IMR-90 (cell line): ENCODE results near the gene PRPS2.

Source experiments
- CHD1 ChIP-seq: IDR thresholded peaks from 2 replicates; pipeline ENCODE4 v1.6.1; 2012; ENCODE audit warnings: low read depth, low read length, improper control_type of control experiment
- FOS ChIP-seq: fragments of 150-350 bp; IDR thresholded peaks from 2 replicates; pipeline ENCODE4 v1.6.1; 2016; ENCODE audit warnings: low read depth, low read length
- MAFK ChIP-seq: IDR thresholded peaks from 2 replicates; pipeline ENCODE4 v1.6.1; 2012; ENCODE audit warnings: low read depth, low read length, improper control_type of control experiment
- MAZ ChIP-seq: IDR thresholded peaks from 2 replicates; pipeline ENCODE4 v1.6.1; 2012; ENCODE audit warnings: low read depth, mild to moderate bottlenecking, low read length, improper control_type of control experiment, moderate library complexity, borderline replicate concordance
- MXI1 ChIP-seq: IDR thresholded peaks from 2 replicates; pipeline ENCODE4 v1.6.1; 2012; ENCODE audit warnings: low read depth, mild to moderate bottlenecking, low read length, moderate library complexity, borderline replicate concordance
- POLR2A ChIP-seq: IDR thresholded peaks from 2 replicates; pipeline ENCODE4 v1.6.1; 2012; ENCODE audit warnings: mild to moderate bottlenecking, low read depth, low read length
- RAD21 ChIP-seq: IDR thresholded peaks from 2 replicates; pipeline ENCODE4 v1.6.1; 2012; ENCODE audit warnings: low read length, improper control_type of control experiment
- RCOR1 ChIP-seq: IDR thresholded peaks from 2 replicates; pipeline ENCODE4 v1.6.1; 2012; ENCODE audit warnings: mild to moderate bottlenecking, low read length, improper control_type of control experiment; ENCODE audit not compliant: insufficient replicate concordance
- TF ChIP-seq, protein P1 (sequence below): conservative IDR thresholded peaks from 2 replicates; pipeline ENCODE4 v1.5.1; 2012; ENCODE audit warnings: mild to moderate bottlenecking, low read depth, low read length, improper control_type of control experiment

DNA sequence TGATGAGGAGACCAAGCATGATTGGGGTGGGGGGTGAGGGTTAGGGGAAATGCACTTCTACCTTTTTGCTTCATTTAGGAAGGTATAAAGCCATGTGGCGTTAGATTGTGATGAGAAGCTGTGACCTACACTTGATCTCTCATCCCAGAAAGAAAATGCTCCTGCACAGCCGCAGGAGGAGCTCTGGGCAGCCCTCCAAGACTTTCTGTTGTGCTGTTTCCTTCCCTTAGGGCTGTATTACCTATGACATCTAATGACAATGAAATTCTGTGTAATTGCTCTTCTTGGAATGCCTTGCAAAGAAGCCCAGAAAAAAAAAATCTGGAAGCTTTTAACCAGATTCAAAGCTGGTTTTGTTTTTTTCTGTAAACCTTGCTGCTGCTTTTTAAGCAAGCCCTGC lies 13.4 kb downstream of the PRPS2 start:
- TF ChIP-seq, protein P1, sequence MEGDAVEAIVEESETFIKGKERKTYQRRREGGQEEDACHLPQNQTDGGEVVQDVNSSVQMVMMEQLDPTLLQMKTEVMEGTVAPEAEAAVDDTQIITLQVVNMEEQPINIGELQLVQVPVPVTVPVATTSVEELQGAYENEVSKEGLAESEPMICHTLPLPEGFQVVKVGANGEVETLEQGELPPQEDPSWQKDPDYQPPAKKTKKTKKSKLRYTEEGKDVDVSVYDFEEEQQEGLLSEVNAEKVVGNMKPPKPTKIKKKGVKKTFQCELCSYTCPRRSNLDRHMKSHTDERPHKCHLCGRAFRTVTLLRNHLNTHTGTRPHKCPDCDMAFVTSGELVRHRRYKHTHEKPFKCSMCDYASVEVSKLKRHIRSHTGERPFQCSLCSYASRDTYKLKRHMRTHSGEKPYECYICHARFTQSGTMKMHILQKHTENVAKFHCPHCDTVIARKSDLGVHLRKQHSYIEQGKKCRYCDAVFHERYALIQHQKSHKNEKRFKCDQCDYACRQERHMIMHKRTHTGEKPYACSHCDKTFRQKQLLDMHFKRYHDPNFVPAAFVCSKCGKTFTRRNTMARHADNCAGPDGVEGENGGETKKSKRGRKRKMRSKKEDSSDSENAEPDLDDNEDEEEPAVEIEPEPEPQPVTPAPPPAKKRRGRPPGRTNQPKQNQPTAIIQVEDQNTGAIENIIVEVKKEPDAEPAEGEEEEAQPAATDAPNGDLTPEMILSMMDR, result no peak
- TF ChIP-seq MXI1 (no peak), MAFK (no peak), CHD1 (no peak), RCOR1 (no peak), FOS (no peak), POLR2A (no peak), RAD21 (no peak), MAZ (no peak)
